HUES48 (cell line): ENCODE results near the gene FCHSD1.
"Not testable (repeated sequence)": the region's sequence is repeated elsewhere in the genome, so short reads cannot be mapped to it uniquely, and the experiment has no call there.

ENCODE experiments used
- H3K27ac ChIP-seq: one replicate; pipeline ENCODE4 v1.7.0; 2013; ENCODE audit warnings: low read depth, low read length, inconsistent platforms
- H3K27me3 ChIP-seq: 2 replicates; pipeline ENCODE4 v1.6.1; 2013; ENCODE audit warnings: mild to moderate bottlenecking, low read length; ENCODE audit not compliant: control insufficient read depth, insufficient read depth
- H3K36me3 ChIP-seq: 2 replicates; pipeline ENCODE4 v1.6.1; 2013; ENCODE audit warnings: low read length; ENCODE audit not compliant: control insufficient read depth, insufficient read depth
- H3K4me1 ChIP-seq: 2 replicates; pipeline ENCODE4 v1.6.1; 2013; ENCODE audit warnings: mild to moderate bottlenecking, low read length; ENCODE audit not compliant: control insufficient read depth, insufficient read depth
- H3K4me3 ChIP-seq: 2 replicates; pipeline ENCODE4 v1.5.1; 2013; ENCODE audit warnings: mild to moderate bottlenecking, low read depth, low read length
- H3K9ac ChIP-seq: 2 replicates; pipeline ENCODE4 v1.6.1; 2013; ENCODE audit warnings: mild to moderate bottlenecking, low read depth, low read length, moderate library complexity
- H3K9me3 ChIP-seq: 2 replicates; pipeline ENCODE4 v1.6.1; 2013; ENCODE audit warnings: low read length; ENCODE audit not compliant: control insufficient read depth, insufficient read depth

Gene FCHSD1

GRCh38 chr5:141615991-141616720 is 35.1 kb downstream of the FCHSD1 start:
- H3K27ac ChIP-seq: no peak overlapping the region
- H3K27me3 ChIP-seq: no peaks in the 10 kb centered on the region
- H3K36me3 ChIP-seq: peaks cover 21% of the 10 kb centered on the region
- H3K4me1 ChIP-seq: peaks cover 44% of the 10 kb centered on the region
- no peaks in the 10 kb centered on the region for H3K9me3 ChIP-seq
- H3K4me3 ChIP-seq: 0 out of 2 replicates have a peak overlapping the region, but pooled peaks have one; percentile 77
- no peak overlapping the region for H3K9ac ChIP-seq

- no peak overlapping the region for H3K9ac ChIP-seq
- H3K9me3 ChIP-seq: no peaks in the 10 kb centered on the region
- peaks cover 44% of the 10 kb centered on the region for H3K4me1 ChIP-seq
- peaks cover 6% of the 10 kb centered on the region; the same call in 1 of the 2 replicates for H3K36me3 ChIP-seq
- no peak overlapping the region for H3K27ac ChIP-seq
- no peaks in the 10 kb centered on the region for H3K27me3 ChIP-seq
- H3K4me3 ChIP-seq: no peak overlapping the region
Measured at GRCh38 chr5:141613344-141613743, 37.9 kb downstream of the FCHSD1 start.

GRCh38 chr5:141611289-141611688 is 39.9 kb downstream of the FCHSD1 start:
- H3K4me1 ChIP-seq: peaks cover 28% of the 10 kb centered on the region
- H3K4me3 ChIP-seq: no peak overlapping the region
- H3K27me3 ChIP-seq: no peaks in the 10 kb centered on the region
- peak overlapping the region; percentile 0 for H3K27ac ChIP-seq
- H3K36me3 ChIP-seq: peaks cover 6% of the 10 kb centered on the region; the same call in 1 of the 2 replicates
- H3K9ac ChIP-seq: no peak overlapping the region
- H3K9me3 ChIP-seq: no peaks in the 10 kb centered on the region

GRCh38 chr5:141609921-141610320 is 41.3 kb downstream of the FCHSD1 start:
- not testable (repeated sequence) for H3K4me3 ChIP-seq, H3K9me3 ChIP-seq, H3K27me3 ChIP-seq, H3K27ac ChIP-seq, H3K36me3 ChIP-seq, H3K9ac ChIP-seq
- H3K4me1 ChIP-seq: peaks cover 24% of the 10 kb centered on the region

- Histone ChIP-seq H3K9ac (no peak overlapping the region), H3K36me3 (no peaks in the 10 kb centered on the region; the same call in 1 of the 2 replicates), H3K4me3 (no peak overlapping the region), H3K9me3 (no peaks in the 10 kb centered on the region), H3K27me3 (no peaks in the 10 kb centered on the region), H3K4me1 (peaks cover 20% of the 10 kb centered on the region), H3K27ac (no peak overlapping the region)
Measured at GRCh38 chr5:141609044-141609443, 42.2 kb downstream of the FCHSD1 start.

GRCh38 chr5:141608557-141608956 is 42.7 kb downstream of the FCHSD1 start:
- H3K27me3 ChIP-seq: no peaks in the 10 kb centered on the region
- no peak overlapping the region for H3K4me3 ChIP-seq
- no peak overlapping the region for H3K27ac ChIP-seq
- H3K9me3 ChIP-seq: no peaks in the 10 kb centered on the region
- no peaks in the 10 kb centered on the region; the same call in 1 of the 2 replicates for H3K36me3 ChIP-seq
- no peak overlapping the region for H3K9ac ChIP-seq
- H3K4me1 ChIP-seq: peaks cover 18% of the 10 kb centered on the region

GRCh38 chr5:141608046-141608445 is 43.2 kb downstream of the FCHSD1 start:
- peaks cover 13% of the 10 kb centered on the region for H3K4me1 ChIP-seq
- no peak overlapping the region for H3K9ac ChIP-seq

GRCh38 chr5:141605523-141606277 is 45.5 kb downstream of the FCHSD1 start:
- no peaks in the 10 kb centered on the region; the same call in 1 of the 2 replicates for H3K36me3 ChIP-seq
- H3K9ac ChIP-seq: no peak overlapping the region
- H3K27me3 ChIP-seq: no peaks in the 10 kb centered on the region
- peaks cover 5% of the 10 kb centered on the region; the same call in 1 of the 2 replicates for H3K4me1 ChIP-seq
- H3K27ac ChIP-seq: no peak overlapping the region
- no peak overlapping the region for H3K4me3 ChIP-seq
- no peaks in the 10 kb centered on the region for H3K9me3 ChIP-seq

More at GRCh38 chr5:141608046-141608445, 43.2 kb downstream of the FCHSD1 start:
- Histone ChIP-seq H3K36me3 (no peaks in the 10 kb centered on the region; the same call in 1 of the 2 replicates), H3K4me3 (no peak overlapping the region), H3K27me3 (no peaks in the 10 kb centered on the region), H3K27ac (no peak overlapping the region), H3K9me3 (no peaks in the 10 kb centered on the region)

GRCh38 chr5:141603923-141604717 is 47.1 kb downstream of the FCHSD1 start:
- H3K9ac ChIP-seq: no peak overlapping the region
- no peaks in the 10 kb centered on the region for H3K9me3 ChIP-seq
- H3K27ac ChIP-seq: peak overlapping the region; percentile 16
- H3K4me1 ChIP-seq: peaks cover 5% of the 10 kb centered on the region; the same call in 1 of the 2 replicates
- no peaks in the 10 kb centered on the region; the same call in 1 of the 2 replicates for H3K36me3 ChIP-seq
- no peaks in the 10 kb centered on the region for H3K27me3 ChIP-seq
- H3K4me3 ChIP-seq: no peak overlapping the region

- H3K9me3 ChIP-seq: no peaks in the 10 kb centered on the region
- no peaks in the 10 kb centered on the region for H3K27me3 ChIP-seq
- no peaks in the 10 kb centered on the region for H3K36me3 ChIP-seq
- H3K4me1 ChIP-seq: peaks cover 5% of the 10 kb centered on the region; the same call in 1 of the 2 replicates
- no peak overlapping the region for H3K9ac ChIP-seq
- H3K27ac ChIP-seq: no peak overlapping the region
- H3K4me3 ChIP-seq: no peak overlapping the region
Measured at GRCh38 chr5:141602606-141603005, 48.6 kb downstream of the FCHSD1 start.
